Measurements from ENCODE around the gene GLOD5. TPM values are rescaled to one million over a fixed set of nuclear protein-coding genes. Genes with fewer than 3 reads are reported as not detected.

Gene GLOD5
- total RNA-seq (2021; ENCODE audit: unreplicated experiment) = not detected
- not detected for polyA plus RNA-seq (2012; ENCODE audit: insufficient read length)
- Bru-seq, nascent RNA = not detected
- BruChase-seq, experiment 1, labeled RNA remaining after a 2-hour chase = not detected
- BruChase-seq, experiment 2, labeled RNA remaining after a 6-hour chase = not detected
- long read RNA-seq = 0 reads

GRCh38 chrX:48761674-48762471 is at the start of gene GLOD5:
Gene GLOD5 (plus strand): TSS chrX:48761747. CDS start chrX:48761791, 44 bp downstream.
- no peaks in the 10 kb centered on the region for H3K36me3 ChIP-seq (ENCODE audit: control insufficient read depth, insufficient read depth, low read length)
- ATAC-seq (peak; percentile 97), DNase-seq (ENCODE audit: low read depth, low spot score) (no peak)
- intact Hi-C loops (cut with micrococcal nuclease; ENCODE audit: unreplicated experiment) (no loop called here), in situ Hi-C loops (cut with HindIII; ENCODE audit: low pct_unique_long_range_greater_than_20kb, low sequenced_read_pairs) (no loop called here)
- no peaks in the 10 kb centered on the region for H3K4me1 ChIP-seq (ENCODE audit: control insufficient read depth, insufficient read depth, low read length)
- no TSS peak for BruUV-seq (replicated peaks)
- CTCF ChIA-PET = interaction anchor here (0.7 to 1.2 kb wide), 2 partner anchors 113 to 1979 kb away, joined by 3 to 10 read pairs; no protein-coding TSS in a partner anchor
- no peaks in the 10 kb centered on the region for H3K9me3 ChIP-seq (ENCODE audit: control insufficient read depth, insufficient read depth, low read depth, low read length)
- no peaks in the 10 kb centered on the region for H3K27me3 ChIP-seq (ENCODE audit: control insufficient read depth, insufficient read depth, low read length)
- POLR2A ChIA-PET = no interaction called here
- no peak within 1 kb of the TSS for H3K4me3 ChIP-seq (ENCODE audit: low read depth in 2 of 2, low read length in 2 of 2)
- peak; percentile 61; the same call in 1 of the 2 replicates for TF ChIP-seq CTCF (IDR thresholded peaks at IDR 0.05)
- TF ChIP-seq SIN3A (IDR thresholded peaks at IDR 0.05; ENCODE audit: borderline replicate concordance, insufficient read depth, low read depth, low read length) = no peak
- no peak within 1 kb of the TSS for H3K27ac ChIP-seq (ENCODE audit: low read length)

- in situ Hi-C loops (cut with HindIII; ENCODE audit: low pct_unique_long_range_greater_than_20kb, low sequenced_read_pairs) (no loop called here), intact Hi-C loops (cut with micrococcal nuclease; ENCODE audit: unreplicated experiment) (no loop called here)
- POLR2A ChIA-PET = no interaction called here
- DNase-seq (ENCODE audit: low read depth, low spot score) = no peak
- H3K36me3 ChIP-seq (ENCODE audit: control insufficient read depth, insufficient read depth, low read length) = no peaks in the 10 kb centered on the region
- ATAC-seq = no peak
- H3K27me3 ChIP-seq (ENCODE audit: control insufficient read depth, insufficient read depth, low read length) = no peaks in the 10 kb centered on the region
- CTCF ChIA-PET = no interaction called here
- H3K4me3 ChIP-seq (ENCODE audit: low read depth in 2 of 2, low read length in 2 of 2) = no peak overlapping the region
- no TSS peak for BruUV-seq (replicated peaks)
- H3K27ac ChIP-seq (ENCODE audit: low read length) = no peak overlapping the region
- no peaks in the 10 kb centered on the region for H3K4me1 ChIP-seq (ENCODE audit: control insufficient read depth, insufficient read depth, low read length)
- H3K9me3 ChIP-seq (ENCODE audit: control insufficient read depth, insufficient read depth, low read depth, low read length) = no peaks in the 10 kb centered on the region
- TF ChIP-seq POLR2AphosphoS5 (IDR thresholded peaks at IDR 0.05; ENCODE audit: low read depth, low read length) = no peak
- no peak for TF ChIP-seq CTCF (IDR thresholded peaks at IDR 0.05)
- TF ChIP-seq SIN3A (IDR thresholded peaks at IDR 0.05; ENCODE audit: borderline replicate concordance, insufficient read depth, low read depth, low read length) = no peak
- no peak for TF ChIP-seq TCF7L2 (IDR thresholded peaks at IDR 0.05; ENCODE audit: low read depth, low read length)
- no peak for TF ChIP-seq REST (IDR thresholded peaks at IDR 0.05; ENCODE audit: insufficient read depth in 1 of 2, low read depth in 2 of 2, low read length in 1 of 2)
Measured at GRCh38 chrX:48711929-48712505, 49.5 kb upstream of the GLOD5 start.

All from Panc1 (cell line).